Prostate gland (tissue), 2 donors: ENCODE data around the gene GRK4.

ENCODE experiments used
- CTCF ChIP-seq, 4 experiments: fragments of 200-600 bp in 2 of 4; fragments of 450-650 bp in 2 of 4; sonication (generic) in 2 of 4; IDR thresholded peaks; 1 replicate in 3 of 4; 2 replicates in 1 of 4; pipeline ENCODE4 v1.5.1; 2016 to 2019; ENCODE audit warnings: antibody characterized with exemption in 4 of 4, mild to moderate bottlenecking in 2 of 4, moderate library complexity in 2 of 4
- POLR2AphosphoS5 ChIP-seq: sonication (generic); formaldehyde crosslinking; IDR thresholded peaks from one replicate; pipeline ENCODE4 v1.6.1; 2017; ENCODE audit warnings: antibody characterized with exemption

GRCh38 chr4:2965262-2965661, 1.9 kb downstream of the GRK4 start:
- TF ChIP-seq POLR2AphosphoS5 (no peak), CTCF (IDR thresholded peaks at IDR 0.05) (no peak)
